HL-60 (cell line): Measurements from ENCODE around the gene CSAD.

Experiments
- DNase-seq, 2 experiments: peaks; one replicate each; pipeline ENCODE4 v3.0.0-alpha.2; 2010 to 2020; ENCODE audit warnings: low read depth in 1 of 2, low spot score in 1 of 2
- H3K27ac ChIP-seq: fragments of 250-450 bp; sonication (Bioruptor Pico); replicated peaks from 2 replicates; pipeline ENCODE4 v1.5.1; 2020; ENCODE audit warnings: mild to moderate bottlenecking, moderate library complexity
- H3K27me3 ChIP-seq: fragments of 250-450 bp; sonication (Bioruptor Pico); 2 replicates; pipeline ENCODE4 v1.5.1; 2021; ENCODE audit warnings: mild to moderate bottlenecking, moderate library complexity; ENCODE audit not compliant: insufficient read depth, poor library complexity, severe bottlenecking
- H3K4me3 ChIP-seq: replicated peaks from 2 replicates; pipeline ENCODE4 v1.5.1; 2011; ENCODE audit warnings: mild to moderate bottlenecking, control low read depth, low read length; ENCODE audit not compliant: insufficient read depth
- GABPA ChIP-seq: IDR thresholded peaks from 2 replicates; pipeline ENCODE4 v1.6.1; 2012; ENCODE audit warnings: low read depth
- POLR2AphosphoS5 ChIP-seq: IDR thresholded peaks from 2 replicates; pipeline ENCODE4 v1.6.1; 2012; ENCODE audit warnings: low read depth
- SPI1 ChIP-seq: IDR thresholded peaks from 2 replicates; pipeline ENCODE4 v1.6.1; 2012; ENCODE audit warnings: low read depth, mild to moderate bottlenecking, borderline replicate concordance
- TF ChIP-seq, protein P1 (sequence below): IDR thresholded peaks from one replicate; pipeline ENCODE4 v1.5.1; 2011; ENCODE audit warnings: low read length, control low read depth, inconsistent platforms; ENCODE audit not compliant: insufficient read depth
- TF ChIP-seq, protein P2 (sequence below): IDR thresholded peaks from 2 replicates; pipeline ENCODE4 v1.6.1; 2012; ENCODE audit warnings: low read depth; ENCODE audit not compliant: insufficient replicate concordance

The CSAD gene

DNA sequence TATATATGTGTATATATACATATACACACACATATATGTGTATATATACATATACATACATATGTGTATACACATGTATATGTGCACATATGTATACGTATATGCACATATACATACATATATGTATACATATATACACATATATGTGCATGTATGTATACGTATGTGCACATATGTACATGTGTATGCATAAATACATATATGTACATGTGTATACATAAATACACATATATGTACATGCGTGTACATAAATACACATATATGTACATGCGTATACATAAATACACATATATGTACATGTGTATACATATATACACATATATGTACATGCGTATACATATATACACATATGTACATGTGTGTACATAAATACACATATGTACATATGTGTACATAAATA is 33.5 kb downstream of the CSAD start:
- no peak overlapping the region for H3K4me3 ChIP-seq
- no peaks in the 10 kb centered on the region for H3K27me3 ChIP-seq
- TF ChIP-seq SPI1, result no peak
- DNase-seq, result no peak
- no peak overlapping the region for H3K27ac ChIP-seq

DNA sequence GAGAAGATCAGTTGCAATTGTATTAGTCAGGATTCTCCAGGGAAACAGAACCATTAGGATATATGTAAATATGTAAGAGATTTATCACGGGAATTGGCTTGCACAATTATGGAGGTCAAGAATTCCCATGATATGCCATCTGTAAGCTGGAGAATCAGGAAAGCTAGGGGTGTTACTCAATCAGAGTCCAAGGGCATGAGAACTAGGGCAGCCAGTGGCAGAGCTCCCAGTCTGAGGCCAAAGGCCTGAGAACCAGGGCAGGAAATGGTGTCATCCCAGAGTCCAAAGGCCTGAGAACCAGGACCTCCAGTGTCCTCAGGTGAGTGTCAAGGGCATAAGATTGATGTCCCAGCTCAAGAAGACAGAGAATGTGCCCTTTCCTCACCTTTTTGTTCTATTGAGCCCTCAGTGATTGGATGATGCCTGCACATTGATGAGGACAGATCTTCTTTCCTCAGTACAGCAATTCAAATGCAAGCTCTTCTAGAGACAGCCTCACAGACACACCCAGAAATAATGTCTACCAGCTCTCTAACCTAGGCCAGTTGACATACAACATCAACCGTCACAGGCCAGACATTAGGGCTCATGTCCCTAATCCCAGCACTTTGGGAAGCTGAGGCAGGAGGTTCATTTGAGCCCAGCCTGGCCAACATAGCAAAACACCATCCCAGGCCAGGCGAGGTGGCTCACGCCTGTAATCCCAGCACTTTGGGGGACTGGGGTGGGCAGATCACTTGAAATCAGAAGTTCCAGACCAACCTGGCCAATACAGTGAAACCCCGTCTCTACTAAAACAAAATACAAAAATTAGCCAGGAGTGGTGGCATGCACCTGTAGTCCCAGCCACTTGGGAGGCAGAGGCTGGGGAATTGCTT is 35.1 kb downstream of the CSAD start:
- TF ChIP-seq, protein P1, sequence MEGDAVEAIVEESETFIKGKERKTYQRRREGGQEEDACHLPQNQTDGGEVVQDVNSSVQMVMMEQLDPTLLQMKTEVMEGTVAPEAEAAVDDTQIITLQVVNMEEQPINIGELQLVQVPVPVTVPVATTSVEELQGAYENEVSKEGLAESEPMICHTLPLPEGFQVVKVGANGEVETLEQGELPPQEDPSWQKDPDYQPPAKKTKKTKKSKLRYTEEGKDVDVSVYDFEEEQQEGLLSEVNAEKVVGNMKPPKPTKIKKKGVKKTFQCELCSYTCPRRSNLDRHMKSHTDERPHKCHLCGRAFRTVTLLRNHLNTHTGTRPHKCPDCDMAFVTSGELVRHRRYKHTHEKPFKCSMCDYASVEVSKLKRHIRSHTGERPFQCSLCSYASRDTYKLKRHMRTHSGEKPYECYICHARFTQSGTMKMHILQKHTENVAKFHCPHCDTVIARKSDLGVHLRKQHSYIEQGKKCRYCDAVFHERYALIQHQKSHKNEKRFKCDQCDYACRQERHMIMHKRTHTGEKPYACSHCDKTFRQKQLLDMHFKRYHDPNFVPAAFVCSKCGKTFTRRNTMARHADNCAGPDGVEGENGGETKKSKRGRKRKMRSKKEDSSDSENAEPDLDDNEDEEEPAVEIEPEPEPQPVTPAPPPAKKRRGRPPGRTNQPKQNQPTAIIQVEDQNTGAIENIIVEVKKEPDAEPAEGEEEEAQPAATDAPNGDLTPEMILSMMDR, result no peak
- TF ChIP-seq, protein P2, sequence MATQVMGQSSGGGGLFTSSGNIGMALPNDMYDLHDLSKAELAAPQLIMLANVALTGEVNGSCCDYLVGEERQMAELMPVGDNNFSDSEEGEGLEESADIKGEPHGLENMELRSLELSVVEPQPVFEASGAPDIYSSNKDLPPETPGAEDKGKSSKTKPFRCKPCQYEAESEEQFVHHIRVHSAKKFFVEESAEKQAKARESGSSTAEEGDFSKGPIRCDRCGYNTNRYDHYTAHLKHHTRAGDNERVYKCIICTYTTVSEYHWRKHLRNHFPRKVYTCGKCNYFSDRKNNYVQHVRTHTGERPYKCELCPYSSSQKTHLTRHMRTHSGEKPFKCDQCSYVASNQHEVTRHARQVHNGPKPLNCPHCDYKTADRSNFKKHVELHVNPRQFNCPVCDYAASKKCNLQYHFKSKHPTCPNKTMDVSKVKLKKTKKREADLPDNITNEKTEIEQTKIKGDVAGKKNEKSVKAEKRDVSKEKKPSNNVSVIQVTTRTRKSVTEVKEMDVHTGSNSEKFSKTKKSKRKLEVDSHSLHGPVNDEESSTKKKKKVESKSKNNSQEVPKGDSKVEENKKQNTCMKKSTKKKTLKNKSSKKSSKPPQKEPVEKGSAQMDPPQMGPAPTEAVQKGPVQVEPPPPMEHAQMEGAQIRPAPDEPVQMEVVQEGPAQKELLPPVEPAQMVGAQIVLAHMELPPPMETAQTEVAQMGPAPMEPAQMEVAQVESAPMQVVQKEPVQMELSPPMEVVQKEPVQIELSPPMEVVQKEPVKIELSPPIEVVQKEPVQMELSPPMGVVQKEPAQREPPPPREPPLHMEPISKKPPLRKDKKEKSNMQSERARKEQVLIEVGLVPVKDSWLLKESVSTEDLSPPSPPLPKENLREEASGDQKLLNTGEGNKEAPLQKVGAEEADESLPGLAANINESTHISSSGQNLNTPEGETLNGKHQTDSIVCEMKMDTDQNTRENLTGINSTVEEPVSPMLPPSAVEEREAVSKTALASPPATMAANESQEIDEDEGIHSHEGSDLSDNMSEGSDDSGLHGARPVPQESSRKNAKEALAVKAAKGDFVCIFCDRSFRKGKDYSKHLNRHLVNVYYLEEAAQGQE, result no peak
- TF ChIP-seq SPI1 (no peak), POLR2AphosphoS5 (no peak), GABPA (no peak)
- no peak for DNase-seq
- no peak overlapping the region for H3K4me3 ChIP-seq
- H3K27ac ChIP-seq, result no peak overlapping the region
- no peaks in the 10 kb centered on the region for H3K27me3 ChIP-seq

DNA sequence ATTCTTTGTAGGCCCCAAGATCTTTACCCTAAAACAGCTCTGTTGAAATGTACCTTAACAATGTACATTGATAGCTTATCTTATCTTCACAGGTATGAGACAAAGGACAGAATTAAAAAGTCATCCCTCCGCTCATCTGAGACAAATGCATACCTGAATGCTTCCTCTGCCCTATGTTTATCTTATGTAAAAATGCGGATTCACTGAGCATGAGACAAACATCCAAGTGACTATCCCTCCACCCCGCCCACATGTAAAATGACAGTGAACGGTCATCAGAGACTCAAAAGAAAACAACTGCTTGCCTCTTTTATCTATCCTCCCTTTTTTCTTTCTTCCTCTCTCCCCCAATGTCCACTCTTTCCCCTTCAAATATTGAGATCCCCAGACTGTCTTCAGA is 37.4 kb downstream of the CSAD start:
- H3K4me3 ChIP-seq, result no peak overlapping the region
- no peaks in the 10 kb centered on the region for H3K27me3 ChIP-seq
- TF ChIP-seq, protein P2, result no peak
- no peak for TF ChIP-seq SPI1
- TF ChIP-seq POLR2AphosphoS5, result no peak
- no peak for TF ChIP-seq GABPA
- TF ChIP-seq, protein P1, result no peak
- H3K27ac ChIP-seq, result no peak overlapping the region
- no peak for DNase-seq

DNA sequence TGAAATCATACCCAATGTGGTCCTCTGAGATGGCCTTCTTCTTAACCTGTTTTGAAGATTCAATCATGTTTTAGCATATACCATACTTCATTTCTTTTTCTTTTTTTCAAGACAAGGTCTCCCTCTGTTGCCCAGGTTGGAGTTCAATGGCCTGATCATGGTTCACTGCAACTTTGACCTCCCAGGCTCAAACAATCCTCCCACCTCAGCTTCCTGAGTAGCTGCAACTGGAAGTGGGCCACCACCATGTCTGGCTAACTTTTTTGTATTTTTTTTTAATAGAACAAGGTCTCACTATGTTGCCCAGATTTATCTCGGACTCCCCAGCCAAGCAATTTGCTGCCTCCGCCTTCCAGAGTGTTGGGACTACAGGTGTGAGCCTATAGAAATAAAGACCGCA is 47.0 kb downstream of the CSAD start:
- H3K4me3 ChIP-seq, result no peak overlapping the region
- TF ChIP-seq SPI1 (no peak), POLR2AphosphoS5 (no peak), GABPA (no peak)
- TF ChIP-seq, protein P2, result no peak
- TF ChIP-seq, protein P1, result no peak
- no peaks in the 10 kb centered on the region for H3K27me3 ChIP-seq
- no peak for DNase-seq
- no peak overlapping the region for H3K27ac ChIP-seq
